ENCODE results near the gene DNAJB8.

The DNAJB8 gene

GRCh38 chr3:128463771-128464170 lies 2.9 kb downstream of the DNAJB8 start:
- Histone ChIP-seq H2AFZ (ENCODE audit: low read depth, low read length) (no peak overlapping the region), H3K79me2 (ENCODE audit: insufficient read depth, low read length) (no peaks in the 10 kb centered on the region), H3K27me3 (ENCODE audit: insufficient read depth, low read length, poor library complexity) (peaks cover 3% of the 10 kb centered on the region), H3K4me1 (ENCODE audit: insufficient read depth, low read length) (no peaks in the 10 kb centered on the region), H3K4me2 (ENCODE audit: insufficient read depth, low read length) (no peak overlapping the region), H3K4me3 (ENCODE audit: low read depth in 1 of 2, low read length in 2 of 2) (no peak overlapping the region), H4K20me1 (ENCODE audit: insufficient read depth, low read length) (peaks cover 8% of the 10 kb centered on the region; the same call in 1 of the 2 replicates), H3K36me3 (ENCODE audit: insufficient read depth, low read length) (no peaks in the 10 kb centered on the region), H3K9ac (ENCODE audit: low read depth, low read length) (no peak overlapping the region), H3K27ac (ENCODE audit: low read length) (no peak overlapping the region), H3K9me3 (ENCODE audit: insufficient read depth, low read length, severe bottlenecking) (no peaks in the 10 kb centered on the region)
- TF ChIP-seq CTCF (IDR thresholded peaks at IDR 0.05; ENCODE audit: borderline replicate concordance, extremely low read depth, low read length, poor library complexity, severe bottlenecking) (no peak), EZH2 (IDR thresholded peaks at IDR 0.05; ENCODE audit: borderline replicate concordance, low read depth, low read length, severe bottlenecking) (no peak)
- DNase-seq (no peak), ATAC-seq (ENCODE audit: insufficient read depth, low read depth) (no peak)

- DNase-seq (no peak), ATAC-seq (ENCODE audit: insufficient read depth, low read depth) (no peak)
- no peak for TF ChIP-seq CTCF (IDR thresholded peaks at IDR 0.05; ENCODE audit: borderline replicate concordance, extremely low read depth, low read length, poor library complexity, severe bottlenecking)
- H3K27me3 ChIP-seq (ENCODE audit: insufficient read depth, low read length, poor library complexity) = peaks cover 3% of the 10 kb centered on the region
- no peak overlapping the region for H2AFZ ChIP-seq (ENCODE audit: low read depth, low read length)
- H3K9ac ChIP-seq (ENCODE audit: low read depth, low read length) = no peak overlapping the region
- H3K36me3 ChIP-seq (ENCODE audit: insufficient read depth, low read length) = no peaks in the 10 kb centered on the region
- H3K4me3 ChIP-seq (ENCODE audit: low read depth in 1 of 2, low read length in 2 of 2) = no peak overlapping the region
- H3K79me2 ChIP-seq (ENCODE audit: insufficient read depth, low read length) = no peaks in the 10 kb centered on the region
- no peak overlapping the region for H3K27ac ChIP-seq (ENCODE audit: low read length)
- H3K9me3 ChIP-seq (ENCODE audit: insufficient read depth, low read length, severe bottlenecking) = no peaks in the 10 kb centered on the region
- no peaks in the 10 kb centered on the region for H3K4me1 ChIP-seq (ENCODE audit: insufficient read depth, low read length)
- H3K4me2 ChIP-seq (ENCODE audit: insufficient read depth, low read length) = no peak overlapping the region
- peaks cover 8% of the 10 kb centered on the region; the same call in 1 of the 2 replicates for H4K20me1 ChIP-seq (ENCODE audit: insufficient read depth, low read length)
Observed at GRCh38 chr3:128463354-128463753, 3.3 kb downstream of the DNAJB8 start.

- H2AFZ ChIP-seq (ENCODE audit: low read depth, low read length) = no peak overlapping the region
- H3K27ac ChIP-seq (ENCODE audit: low read length) = no peak overlapping the region
- H3K4me3 ChIP-seq (ENCODE audit: low read depth in 1 of 2, low read length in 2 of 2) = no peak overlapping the region
- no peak for ATAC-seq (ENCODE audit: insufficient read depth, low read depth)
- no peak overlapping the region for H3K4me2 ChIP-seq (ENCODE audit: insufficient read depth, low read length)
- no peaks in the 10 kb centered on the region for H3K79me2 ChIP-seq (ENCODE audit: insufficient read depth, low read length)
- H3K36me3 ChIP-seq (ENCODE audit: insufficient read depth, low read length) = no peaks in the 10 kb centered on the region
- peaks cover 8% of the 10 kb centered on the region; the same call in 1 of the 2 replicates for H4K20me1 ChIP-seq (ENCODE audit: insufficient read depth, low read length)
- no peaks in the 10 kb centered on the region for H3K9me3 ChIP-seq (ENCODE audit: insufficient read depth, low read length, severe bottlenecking)
- H3K9ac ChIP-seq (ENCODE audit: low read depth, low read length) = no peak overlapping the region
- peaks cover 3% of the 10 kb centered on the region for H3K27me3 ChIP-seq (ENCODE audit: insufficient read depth, low read length, poor library complexity)
- no peak for DNase-seq
- TF ChIP-seq EZH2 (IDR thresholded peaks at IDR 0.05; ENCODE audit: borderline replicate concordance, low read depth, low read length, severe bottlenecking) (no peak), CTCF (IDR thresholded peaks at IDR 0.05; ENCODE audit: borderline replicate concordance, extremely low read depth, low read length, poor library complexity, severe bottlenecking) (no peak)
- no peaks in the 10 kb centered on the region for H3K4me1 ChIP-seq (ENCODE audit: insufficient read depth, low read length)
Observed at GRCh38 chr3:128462931-128463330, 3.8 kb downstream of the DNAJB8 start.

All from DND-41 (cell line).